ENCODE results near the gene LRRN1. TPM values are rescaled to one million over a fixed set of nuclear protein-coding genes. Genes with fewer than 3 reads are reported as not detected.

Gene LRRN1
- total RNA-seq, 2 experiments from 2014 or later = 0.21 to 0.26 TPM

- H3K4me1 Mint-ChIP-seq = no peaks in the 10 kb centered on the region
- peaks cover 10% of the 10 kb centered on the region for H3K27me3 Mint-ChIP-seq
- ATAC-seq (no peak), DNase-seq (no peak)
- H3K27ac Mint-ChIP-seq = no peak overlapping the region
- H3K36me3 Mint-ChIP-seq = no peaks in the 10 kb centered on the region
- H3K9me3 Mint-ChIP-seq (ENCODE audit: low read depth) = no peaks in the 10 kb centered on the region
- no peak overlapping the region for H3K4me3 Mint-ChIP-seq
- CTCF ChIA-PET = no interaction called here
These were observed 6.8 kb upstream of the LRRN1 start for GRCh38 chr3:3792391-3792790.

GRCh38 chr3:3798631-3799113 is 559 bp upstream of the LRRN1 start:
- ATAC-seq (peak; percentile 63), DNase-seq (peak; percentile 63)
- H3K36me3 Mint-ChIP-seq = no peaks in the 10 kb centered on the region
- peaks cover 58% of the 10 kb centered on the region for H3K27me3 Mint-ChIP-seq
- H3K27ac Mint-ChIP-seq = peak overlapping the region; percentile 37
- CTCF ChIA-PET = interaction anchor here (1.4 kb wide), 1 partner anchor 199 kb away, joined by 3 read pairs; no protein-coding TSS in a partner anchor
- H3K4me3 Mint-ChIP-seq = peak overlapping the region; percentile 79
- H3K9me3 Mint-ChIP-seq (ENCODE audit: low read depth) = no peaks in the 10 kb centered on the region
- peaks cover 10% of the 10 kb centered on the region for H3K4me1 Mint-ChIP-seq

DNA sequence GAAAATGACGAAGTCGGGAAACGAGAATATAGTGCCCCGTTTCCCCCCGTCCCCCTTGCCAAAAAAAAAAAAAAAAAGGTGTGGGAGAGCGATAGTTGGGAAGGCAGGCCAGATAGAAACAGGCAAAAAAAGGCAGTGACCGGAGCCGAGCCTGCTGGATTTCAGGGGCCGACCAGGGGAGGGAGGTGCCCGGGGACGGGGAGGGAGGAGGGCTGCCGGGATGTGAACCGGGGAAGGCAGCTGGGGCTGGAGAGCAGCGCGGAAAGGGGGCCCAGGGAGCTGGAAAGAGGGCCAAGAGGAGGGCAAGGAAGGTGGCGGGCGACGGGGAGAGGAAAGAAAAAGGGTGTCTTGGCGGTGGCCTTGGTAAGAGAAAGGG is 837 bp downstream of the LRRN1 start:
- Mint-ChIP-seq H3K9me3 (ENCODE audit: low read depth) (no peaks in the 10 kb centered on the region), H3K4me1 (peaks cover 10% of the 10 kb centered on the region), H3K4me3 (peak overlapping the region; percentile 59), H3K36me3 (no peaks in the 10 kb centered on the region), H3K27ac (no peak overlapping the region), H3K27me3 (peaks cover 58% of the 10 kb centered on the region)
- CTCF ChIA-PET = no interaction called here
- DNase-seq = no peak
- ATAC-seq = no peak

DNA sequence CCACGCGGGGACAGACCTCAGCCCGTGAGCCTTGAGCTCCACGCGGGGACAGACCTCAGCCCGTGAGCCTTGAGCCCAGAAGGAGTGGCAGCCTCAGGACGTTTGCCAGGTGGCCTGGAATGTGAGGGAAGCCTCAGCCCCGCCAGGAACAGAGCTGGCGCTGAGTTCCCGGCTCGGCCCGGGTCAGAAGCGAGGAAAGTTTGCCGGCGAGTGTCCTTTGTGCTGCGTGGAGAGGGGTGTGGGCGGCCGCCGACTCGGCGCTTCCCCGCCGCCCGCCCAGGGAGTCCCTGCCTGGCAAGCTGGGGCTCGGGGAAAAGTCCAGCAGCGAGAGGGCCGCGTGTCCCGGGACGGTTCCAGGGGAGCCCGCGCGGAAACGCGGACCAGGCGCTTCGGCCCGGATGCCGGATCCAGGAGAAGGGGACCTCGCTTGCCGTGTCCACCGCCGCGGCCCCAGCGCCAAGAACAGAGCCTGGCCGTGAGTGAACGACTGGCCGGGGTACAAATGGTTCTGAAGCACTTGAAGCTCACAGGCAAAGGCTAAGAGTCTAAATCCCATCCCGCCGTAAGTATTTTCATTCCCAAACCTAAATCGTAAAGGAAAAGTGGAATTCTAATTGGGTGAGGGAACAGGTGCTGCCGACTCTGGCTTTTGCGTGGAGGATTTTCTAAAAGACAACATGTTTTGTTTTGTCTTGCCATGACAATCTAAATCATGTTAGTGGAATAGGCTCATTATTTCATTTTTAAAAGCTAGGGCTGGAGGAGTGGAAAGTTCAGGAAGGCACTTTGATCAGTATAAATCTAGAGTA is 1.7 kb downstream of the LRRN1 start:
- H3K4me3 Mint-ChIP-seq = no peak overlapping the region
- DNase-seq (no peak), ATAC-seq (no peak)
- no peak overlapping the region for H3K27ac Mint-ChIP-seq
- H3K9me3 Mint-ChIP-seq (ENCODE audit: low read depth) = no peaks in the 10 kb centered on the region
- peaks cover 58% of the 10 kb centered on the region for H3K27me3 Mint-ChIP-seq
- CTCF ChIA-PET = interaction anchor here (1.7 to 2.4 kb wide), 2 partner anchors 10 to 30 kb away, joined by 4 to 5 read pairs; no protein-coding TSS in a partner anchor
- no peaks in the 10 kb centered on the region for H3K36me3 Mint-ChIP-seq
- H3K4me1 Mint-ChIP-seq = peaks cover 10% of the 10 kb centered on the region

GRCh38 chr3:3801494-3801841 is 2.2 kb downstream of the LRRN1 start:
- no peak for DNase-seq
- Mint-ChIP-seq H3K4me3 (no peak overlapping the region), H3K4me1 (peaks cover 10% of the 10 kb centered on the region)

GRCh38 chr3:3802046-3802445 is 2.8 kb downstream of the LRRN1 start:
- ATAC-seq = no peak
- H3K27me3 Mint-ChIP-seq = peaks cover 52% of the 10 kb centered on the region
- CTCF ChIA-PET = interaction anchor here (1.7 to 2.4 kb wide), 2 partner anchors 9 to 31 kb away, joined by 4 to 5 read pairs; no protein-coding TSS in a partner anchor

More at GRCh38 chr3:3801494-3801841, 2.2 kb downstream of the LRRN1 start:
- Mint-ChIP-seq H3K9me3 (ENCODE audit: low read depth) (no peaks in the 10 kb centered on the region), H3K27me3 (peaks cover 56% of the 10 kb centered on the region), H3K36me3 (no peaks in the 10 kb centered on the region), H3K27ac (no peak overlapping the region)
- CTCF ChIA-PET = interaction anchor here (1.7 to 2.4 kb wide), 2 partner anchors 9 to 31 kb away, joined by 4 to 5 read pairs; no protein-coding TSS in a partner anchor
- no peak for ATAC-seq

DNA sequence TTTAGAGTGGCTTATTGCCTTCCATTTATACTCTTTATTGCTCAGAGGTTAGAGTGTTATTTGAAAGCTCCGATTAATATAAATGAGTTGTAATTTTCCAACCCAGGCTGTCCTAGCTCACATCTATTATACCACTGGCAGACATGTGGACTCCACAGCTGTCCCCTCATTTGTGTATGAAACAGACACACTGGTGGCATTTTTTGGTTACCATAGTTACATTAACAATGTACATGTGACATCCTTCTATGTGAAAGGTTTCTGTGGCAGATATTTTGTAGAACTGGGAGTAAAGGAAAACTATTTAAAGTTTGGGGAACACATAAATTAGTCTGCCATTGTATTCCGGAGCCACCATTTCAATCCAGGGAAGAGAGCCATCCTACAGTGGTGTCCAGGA is 5.3 kb downstream of the LRRN1 start:
- Mint-ChIP-seq H3K27ac (no peak overlapping the region), H3K9me3 (ENCODE audit: low read depth) (no peaks in the 10 kb centered on the region), H3K4me3 (no peak overlapping the region), H3K36me3 (no peaks in the 10 kb centered on the region), H3K4me1 (peaks cover 4% of the 10 kb centered on the region), H3K27me3 (peaks cover 33% of the 10 kb centered on the region)
- ATAC-seq (no peak), DNase-seq (no peak)
- CTCF ChIA-PET = no interaction called here

More at GRCh38 chr3:3802046-3802445, 2.8 kb downstream of the LRRN1 start:
- H3K9me3 Mint-ChIP-seq (ENCODE audit: low read depth) = no peaks in the 10 kb centered on the region
- no peak overlapping the region for H3K27ac Mint-ChIP-seq
- peaks cover 10% of the 10 kb centered on the region for H3K4me1 Mint-ChIP-seq
- no peaks in the 10 kb centered on the region for H3K36me3 Mint-ChIP-seq
- H3K4me3 Mint-ChIP-seq = no peak overlapping the region
- no peak for DNase-seq

- H3K4me3 Mint-ChIP-seq = no peak overlapping the region
- no peaks in the 10 kb centered on the region for H3K9me3 Mint-ChIP-seq (ENCODE audit: low read depth)
- DNase-seq = no peak
- peaks cover 20% of the 10 kb centered on the region for H3K27me3 Mint-ChIP-seq
- no peaks in the 10 kb centered on the region for H3K4me1 Mint-ChIP-seq
- H3K36me3 Mint-ChIP-seq = no peaks in the 10 kb centered on the region
- H3K27ac Mint-ChIP-seq = no peak overlapping the region
- ATAC-seq = no peak
- CTCF ChIA-PET = no interaction called here
These were observed 6.9 kb downstream of the LRRN1 start for GRCh38 chr3:3806092-3806491.

DNA sequence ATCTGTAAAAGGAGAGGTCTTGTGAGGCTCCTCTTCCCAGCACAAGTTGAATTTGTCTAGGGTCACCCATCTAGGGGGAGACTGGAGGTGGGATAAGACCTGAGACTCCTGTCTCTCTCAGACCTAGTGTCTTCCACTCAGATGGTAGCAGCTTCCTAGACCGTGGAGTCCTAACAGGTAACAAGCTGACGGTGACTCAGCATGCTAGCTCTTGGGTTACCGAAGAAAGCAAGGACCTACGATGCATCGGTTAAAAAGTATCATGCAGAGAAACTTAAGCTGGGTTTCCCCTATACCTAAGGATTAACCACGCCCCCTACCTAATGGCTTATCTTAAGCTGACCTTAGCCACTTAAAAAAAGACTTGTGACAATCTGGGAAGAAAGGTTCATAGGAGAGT is 7.6 kb downstream of the LRRN1 start:
- Mint-ChIP-seq H3K36me3 (no peaks in the 10 kb centered on the region), H3K9me3 (ENCODE audit: low read depth) (no peaks in the 10 kb centered on the region), H3K4me3 (no peak overlapping the region), H3K27ac (no peak overlapping the region), H3K4me1 (no peaks in the 10 kb centered on the region), H3K27me3 (peaks cover 12% of the 10 kb centered on the region)
- ATAC-seq (no peak), DNase-seq (no peak)
- CTCF ChIA-PET = no interaction called here

DNA sequence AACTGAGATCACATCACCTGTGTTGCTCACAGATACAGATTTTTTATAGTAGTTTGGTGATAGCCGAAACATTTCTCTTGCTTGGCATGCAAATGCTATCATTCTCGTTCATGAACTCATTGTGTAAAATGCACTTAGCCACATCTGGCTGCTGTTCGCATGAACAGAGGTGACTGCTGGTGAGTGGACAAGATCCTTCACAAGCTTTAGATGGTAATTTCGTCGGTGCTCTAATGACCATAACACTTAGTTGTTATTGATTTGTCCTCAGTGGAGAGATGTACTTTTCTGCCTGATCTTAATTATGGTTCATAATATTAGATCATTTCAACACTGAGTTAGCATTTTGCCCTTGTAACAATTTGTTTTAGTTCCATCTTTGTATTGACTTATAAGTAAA is 13.8 kb downstream of the LRRN1 start:
- H3K27ac Mint-ChIP-seq = no peak overlapping the region
- no peak overlapping the region for H3K4me3 Mint-ChIP-seq
- CTCF ChIA-PET = no interaction called here
- H3K9me3 Mint-ChIP-seq (ENCODE audit: low read depth) = no peaks in the 10 kb centered on the region
- DNase-seq (no peak), ATAC-seq (no peak)
- no peaks in the 10 kb centered on the region for H3K36me3 Mint-ChIP-seq
- no peaks in the 10 kb centered on the region for H3K27me3 Mint-ChIP-seq
- no peaks in the 10 kb centered on the region for H3K4me1 Mint-ChIP-seq

- Mint-ChIP-seq H3K9me3 (ENCODE audit: low read depth) (no peaks in the 10 kb centered on the region), H3K27ac (no peak overlapping the region), H3K4me3 (no peak overlapping the region), H3K27me3 (no peaks in the 10 kb centered on the region), H3K4me1 (no peaks in the 10 kb centered on the region), H3K36me3 (no peaks in the 10 kb centered on the region)
- DNase-seq = no peak
- no peak for ATAC-seq
- CTCF ChIA-PET = no interaction called here
These were observed 16.0 kb downstream of the LRRN1 start for GRCh38 chr3:3815206-3815605.

DNA sequence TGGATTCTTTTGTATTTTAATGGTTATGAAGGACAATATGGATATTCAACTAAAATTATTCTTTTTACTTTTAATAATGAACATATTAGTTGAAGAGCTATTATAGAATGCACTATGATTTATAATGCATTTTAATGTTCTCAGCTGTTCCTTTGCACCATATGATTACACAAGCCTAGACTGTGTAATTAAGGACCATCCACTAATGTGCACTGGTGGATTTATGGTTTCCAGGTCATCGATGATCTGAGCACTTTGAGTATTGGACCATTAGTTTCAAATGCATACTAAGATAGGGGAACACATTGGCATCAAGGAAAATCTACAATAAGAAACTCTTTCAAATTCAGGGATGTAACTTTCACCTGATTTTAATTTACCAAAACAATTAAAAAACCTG is 16.8 kb downstream of the LRRN1 start:
- Mint-ChIP-seq H3K27ac (no peak overlapping the region), H3K9me3 (ENCODE audit: low read depth) (no peaks in the 10 kb centered on the region), H3K27me3 (no peaks in the 10 kb centered on the region), H3K4me3 (no peak overlapping the region), H3K36me3 (no peaks in the 10 kb centered on the region), H3K4me1 (no peaks in the 10 kb centered on the region)
- CTCF ChIA-PET = no interaction called here
- no peak for ATAC-seq
- no peak for DNase-seq

DNA sequence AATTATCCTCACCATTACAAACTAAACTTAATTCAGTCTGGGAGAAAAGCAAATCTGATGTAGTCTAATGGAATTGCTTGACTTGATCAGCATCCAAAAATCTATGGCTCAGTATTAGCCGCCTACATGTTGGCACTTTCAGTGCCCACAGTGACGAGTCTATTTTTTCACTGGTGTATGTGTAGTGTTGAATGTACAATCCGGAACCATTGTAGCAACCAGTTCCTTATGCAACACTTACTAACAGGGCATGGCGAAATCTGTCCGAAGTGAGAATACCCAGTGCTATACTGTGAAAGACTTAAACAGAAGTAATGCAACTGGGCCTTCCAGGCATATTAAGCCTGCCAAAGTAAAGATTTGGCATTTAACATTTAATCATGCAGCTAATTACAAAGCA is 18.6 kb downstream of the LRRN1 start:
- DNase-seq = no peak
- no peaks in the 10 kb centered on the region for H3K27me3 Mint-ChIP-seq
- no peak for ATAC-seq
- no peak overlapping the region for H3K27ac Mint-ChIP-seq
- H3K36me3 Mint-ChIP-seq = no peaks in the 10 kb centered on the region
- no peak overlapping the region for H3K4me3 Mint-ChIP-seq
- no peaks in the 10 kb centered on the region for H3K9me3 Mint-ChIP-seq (ENCODE audit: low read depth)
- no peaks in the 10 kb centered on the region for H3K4me1 Mint-ChIP-seq
- CTCF ChIA-PET = no interaction called here

- no peaks in the 10 kb centered on the region for H3K9me3 Mint-ChIP-seq (ENCODE audit: low read depth)
- no peaks in the 10 kb centered on the region for H3K36me3 Mint-ChIP-seq
- no peaks in the 10 kb centered on the region for H3K4me1 Mint-ChIP-seq
- no peak overlapping the region for H3K4me3 Mint-ChIP-seq
- CTCF ChIA-PET = no interaction called here
- no peaks in the 10 kb centered on the region for H3K27me3 Mint-ChIP-seq
- no peak for ATAC-seq
- no peak for DNase-seq
- H3K27ac Mint-ChIP-seq = no peak overlapping the region
These were observed 22.5 kb downstream of the LRRN1 start for GRCh38 chr3:3821777-3822176.

Data from activated CD8-positive, alpha-beta memory T cell treated with anti-CD3 and anti-CD28 coated beads, Interleukin-2, amount 10 ng/mL, durations not matched to agents 7 days and 5 days (primary cell).